Measurements from ENCODE around the gene MANBA.

- TF ChIP-seq ZNF274 (IDR thresholded peaks at IDR 0.05; ENCODE audit: low read depth, low read length): no peak
- no peak for TF ChIP-seq YY1 (IDR thresholded peaks at IDR 0.05; ENCODE audit: insufficient read depth, insufficient read length)
- TF ChIP-seq SUZ12 (IDR thresholded peaks at IDR 0.05; ENCODE audit: extremely low read depth, insufficient read depth, insufficient read length): no peak
Measured at GRCh38 chr4:102787096-102787881, 26.5 kb upstream of the MANBA start.

All from NT2/D1 (cell line).